Mucosa of gallbladder (tissue), 1 donor: ENCODE results near the gene PYGL. TPM values are rescaled to one million over a fixed set of nuclear protein-coding genes. Genes with fewer than 3 reads are reported as not detected.
A peak's percentile ranks its signal among the peaks of the same experiment; 100 is the strongest.

ENCODE experiments used
- DNase-seq: peaks from one replicate; pipeline ENCODE4 v3.0.0-alpha.2; 2020; ENCODE audit warnings: low spot score
- total RNA-seq: library from RNA; stranded (reverse); gene quantifications from one replicate; pipeline ENCODE4 v1.2.1, GENCODE V29; 2021
- donor health status: DM: no; HTN: no; CAD: no.

The PYGL gene
- total RNA-seq, 1 donor from 2014 or later, result 11.2 TPM

- DNase-seq, result no peak
Observed at GRCh38 chr14:50875359-50876070, 68.8 kb downstream of the PYGL start.

GRCh38 chr14:50874757-50875156, 69.5 kb downstream of the PYGL start:
- no peak for DNase-seq

- DNase-seq, result no peak
Observed at GRCh38 chr14:50871914-50872732, 72.2 kb downstream of the PYGL start, which contains the start of gene ABHD12B. Gene ABHD12B (plus strand): TSS chr14:50872053. CDS start chr14:50872175, 122 bp downstream.

GRCh38 chr14:50871228-50871627, 73.1 kb downstream of the PYGL start:
- no peak for DNase-seq

GRCh38 chr14:50865391-50866076, 78.7 kb downstream of the PYGL start:
- no peak for DNase-seq

GRCh38 chr14:50864946-50865345, 79.3 kb downstream of the PYGL start:
- no peak for DNase-seq

GRCh38 chr14:50864237-50864636, 80.0 kb downstream of the PYGL start:
- no peak for DNase-seq

GRCh38 chr14:50862036-50862570, 82.2 kb downstream of the PYGL start:
- DNase-seq, result no peak

- peak; percentile 87 for DNase-seq
Observed at GRCh38 chr14:50860478-50861086, 83.7 kb downstream of the PYGL start.

GRCh38 chr14:50859296-50859624, 85.0 kb downstream of the PYGL start:
- DNase-seq, result no peak

- no peak for DNase-seq
Observed at GRCh38 chr14:50856660-50857059, 87.6 kb downstream of the PYGL start.

- no peak for DNase-seq
Observed at GRCh38 chr14:50855558-50855957, 88.7 kb downstream of the PYGL start.

Other genes starting within 250 kb of the PYGL start
- 28.3 TPM for gene NIN, start 113.3 kb downstream of the PYGL start, total RNA-seq
- gene ABHD12B, start 72.4 kb downstream of the PYGL start, total RNA-seq, result 1.0 TPM
- gene TRIM9, start 150.6 kb upstream of the PYGL start, total RNA-seq, result 31.2 TPM